ENCODE results near the gene SRBD1. TPM values are rescaled to one million over a fixed set of nuclear protein-coding genes. Genes with fewer than 3 reads are reported as not detected.

The SRBD1 gene
- total RNA-seq, 1 donor from 2014 or later: 24.4 TPM

Other genes starting within 250 kb of the SRBD1 start
- 16.7 and 19.4 TPM in 2 replicates for gene PRKCE, start 40.4 kb upstream of the SRBD1 start, total RNA-seq